IMR-90 (cell line): ENCODE measurements around the gene CDKL1. TPM values are rescaled to one million over a fixed set of nuclear protein-coding genes. Genes with fewer than 3 reads are reported as not detected.

Experiments
- ATAC-seq: fragments of 200-7000 bp; cut with Tn5 transposase; 2 replicates; pipeline ENCODE4 v1.9.1; 2020; ENCODE audit warnings: low read depth, mild to moderate bottlenecking, moderate library complexity
- BruUV-seq: library from RNA; stranded (reverse); fragments of 400-500 nt; replicated peaks from 2 replicates; lab custom pipeline; 2021; lab: Mats Ljungman, UMichigan
- CTCF ChIA-PET: fragments of 300-600 bp; formaldehyde crosslinking; extraction: SDS; loops from one replicate; lab custom pipeline; 2021; ENCODE audit warnings: antibody characterized with exemption; lab: Yijun Ruan, JAX
- POLR2A ChIA-PET: fragments of 300-600 bp; sonication (Branson Sonifier 250); formaldehyde crosslinking; loops from one replicate; lab custom pipeline; 2022; ENCODE audit warnings: antibody characterized with exemption; ENCODE audit not compliant: unreplicated experiment; lab: Charles Lee
- DNase-seq: peaks from one replicate; pipeline ENCODE4 v3.0.0; 2013
- H2AFZ ChIP-seq: replicated peaks from 2 replicates; pipeline ENCODE3; 2013; ENCODE audit warnings: low read length, mild to moderate bottlenecking; ENCODE audit not compliant: poor library complexity
- H2AK5ac ChIP-seq: 2 replicates; pipeline ENCODE4 v1.6.1; 2013; ENCODE audit warnings: low read depth, low read length, inconsistent platforms
- H2AK9ac ChIP-seq: replicated peaks from 2 replicates; pipeline ENCODE3; 2013; ENCODE audit warnings: mild to moderate bottlenecking, low read depth, low read length, moderate library complexity; ENCODE audit not compliant: poor library complexity
- H2BK120ac ChIP-seq: 2 replicates; pipeline ENCODE4 v1.6.1; 2013; ENCODE audit warnings: low read depth, low read length, inconsistent platforms
- H2BK15ac ChIP-seq: 3 replicates; pipeline ENCODE4 v1.6.1; 2013; ENCODE audit warnings: low read depth, low read length, inconsistent platforms
- H2BK20ac ChIP-seq: 2 replicates; pipeline ENCODE4 v1.6.1; 2013; ENCODE audit warnings: low read depth, mild to moderate bottlenecking, inconsistent platforms, low read length, moderate library complexity
- H2BK5ac ChIP-seq: 2 replicates; pipeline ENCODE4 v1.6.1; 2013; ENCODE audit warnings: mild to moderate bottlenecking, low read depth, low read length, inconsistent platforms; ENCODE audit not compliant: poor library complexity, severe bottlenecking
- H3K14ac ChIP-seq: replicated peaks from 2 replicates; pipeline ENCODE4 v1.6.1; 2013; ENCODE audit warnings: low read depth, low read length, inconsistent platforms
- H3K18ac ChIP-seq: 2 replicates; pipeline ENCODE4 v1.6.1; 2013; ENCODE audit warnings: low read depth, low read length, control low read depth
- H3K23ac ChIP-seq: 2 replicates; pipeline ENCODE4 v1.6.1; 2013; ENCODE audit warnings: low read depth, low read length, inconsistent platforms
- H3K27ac ChIP-seq: 2 replicates; pipeline ENCODE4 v1.5.1; 2013; ENCODE audit warnings: mild to moderate bottlenecking, control low read depth, low read length; ENCODE audit not compliant: insufficient read depth
- H3K27me3 ChIP-seq: 2 replicates; pipeline ENCODE4 v1.6.1; 2013; ENCODE audit warnings: low read length; ENCODE audit not compliant: control insufficient read depth, insufficient read depth
- H3K36me3 ChIP-seq: 2 replicates; pipeline ENCODE4 v1.6.1; 2013; ENCODE audit warnings: low read length, mixed read lengths; ENCODE audit not compliant: control insufficient read depth, insufficient read depth
- H3K4ac ChIP-seq: 2 replicates; pipeline ENCODE4 v1.6.1; 2013; ENCODE audit warnings: low read depth, low read length, inconsistent platforms
- H3K4me1 ChIP-seq: 2 replicates; pipeline ENCODE4 v1.6.1; 2013; ENCODE audit warnings: low read length, mixed read lengths; ENCODE audit not compliant: control insufficient read depth, insufficient read depth
- H3K4me2 ChIP-seq: 2 replicates; pipeline ENCODE4 v1.6.1; 2013; ENCODE audit warnings: low read depth, mild to moderate bottlenecking, control low read depth, low read length, moderate library complexity
- H3K4me3 ChIP-seq: 2 replicates; pipeline ENCODE4 v1.5.1; 2013; ENCODE audit warnings: low read depth, mild to moderate bottlenecking, control low read depth, low read length, moderate library complexity; ENCODE audit not compliant: insufficient read depth
- H3K56ac ChIP-seq: 2 replicates; pipeline ENCODE4 v1.6.1; 2013; ENCODE audit warnings: low read length, inconsistent platforms; ENCODE audit not compliant: insufficient read depth; ENCODE audit errors: extremely low read depth
- H3K79me1 ChIP-seq, 2 experiments: 2 replicates each; pipeline ENCODE4 v1.6.1; 2013; ENCODE audit warnings: low read length in 2 of 2, inconsistent platforms in 1 of 2, low read depth in 1 of 2
- H3K9ac ChIP-seq: 2 replicates; pipeline ENCODE4 v1.6.1; 2013; ENCODE audit warnings: low read depth, low read length, control low read depth
- H3K9me1 ChIP-seq: 2 replicates; pipeline ENCODE4 v1.6.1; 2013; ENCODE audit warnings: low read length, inconsistent platforms; ENCODE audit not compliant: insufficient read depth
- H3K9me3 ChIP-seq: 2 replicates; pipeline ENCODE4 v1.6.1; 2013; ENCODE audit warnings: low read length; ENCODE audit not compliant: control insufficient read depth, insufficient read depth
- H4K20me1 ChIP-seq: 2 replicates; pipeline ENCODE4 v1.6.1; 2013; ENCODE audit warnings: low read length, inconsistent platforms; ENCODE audit not compliant: insufficient read depth
- H4K5ac ChIP-seq: 2 replicates; pipeline ENCODE4 v1.6.1; 2013; ENCODE audit warnings: mild to moderate bottlenecking, low read depth, low read length, control low read depth
- H4K8ac ChIP-seq, 2 experiments: 2 replicates each; pipeline ENCODE4 v1.6.1; 2013; ENCODE audit warnings: low read depth in 2 of 2, low read length in 2 of 2, control low read depth in 1 of 2, inconsistent platforms in 1 of 2
- H4K91ac ChIP-seq: 2 replicates; pipeline ENCODE4 v1.6.1; 2013; ENCODE audit warnings: low read depth, low read length, inconsistent platforms; ENCODE audit not compliant: insufficient read depth
- BHLHE40 ChIP-seq: fragments of 150-350 bp; IDR thresholded peaks from 2 replicates; pipeline ENCODE4 v1.6.1; 2016; ENCODE audit warnings: mild to moderate bottlenecking, low read depth, low read length
- CEBPB ChIP-seq: IDR thresholded peaks from 2 replicates; pipeline ENCODE4 v1.6.1; 2012; ENCODE audit warnings: low read depth, low read length, improper control_type of control experiment
- CHD1 ChIP-seq: IDR thresholded peaks from 2 replicates; pipeline ENCODE4 v1.6.1; 2012; ENCODE audit warnings: low read depth, low read length, improper control_type of control experiment
- FOS ChIP-seq: fragments of 150-350 bp; IDR thresholded peaks from 2 replicates; pipeline ENCODE4 v1.6.1; 2016; ENCODE audit warnings: low read depth, low read length
- MAFK ChIP-seq: IDR thresholded peaks from 2 replicates; pipeline ENCODE4 v1.6.1; 2012; ENCODE audit warnings: low read depth, low read length, improper control_type of control experiment
- NFE2L2 ChIP-seq: fragments of 150-350 bp; IDR thresholded peaks from 2 replicates; pipeline ENCODE4 v1.6.1; 2016; ENCODE audit warnings: low read depth, mild to moderate bottlenecking, low read length
- RCOR1 ChIP-seq: IDR thresholded peaks from 2 replicates; pipeline ENCODE4 v1.6.1; 2012; ENCODE audit warnings: mild to moderate bottlenecking, low read length, improper control_type of control experiment; ENCODE audit not compliant: insufficient replicate concordance
- USF2 ChIP-seq: fragments of 150-350 bp; IDR thresholded peaks from 2 replicates; pipeline ENCODE4 v1.6.1; 2017; ENCODE audit warnings: mild to moderate bottlenecking, antibody characterized with exemption, low read length, low read depth
- dilution Hi-C: fragments of 300-500 bp; cut with HindIII; formaldehyde crosslinking; loops from one replicate; pipeline ENCODE4 v1.14.3; 2018; ENCODE audit warnings: low sequenced_read_pairs; ENCODE audit not compliant: unreplicated experiment
- in situ Hi-C: fragments of 300-500 bp; cut with MboI; formaldehyde crosslinking; loops from 3 replicates; pipeline ENCODE4 v1.14.3; 2019; ENCODE audit warnings: low sequenced_read_pairs, inconsistent platforms, mixed read lengths
- intact Hi-C: fragments of 100-400 bp; cut with micrococcal nuclease; formaldehyde crosslinking; loops from 2 replicates; pipeline ENCODE4 v1.10.0; 2022
- polyA plus RNA-seq, 3 experiments: library from polyadenylated mRNA; depleted of rRNA; stranded (reverse); fragments of >200 nt; gene quantifications; 2 replicates each; pipeline ENCODE4 v1.2.3, GENCODE V29; 2012; ENCODE audit warnings: low replicate concordance in 1 of 3
- total RNA-seq: library from RNA; depleted of rRNA; stranded (reverse); fragments of >200 nt; gene quantifications from 2 replicates; pipeline ENCODE4 v1.2.3, GENCODE V29; 2012

CDKL1 gene
- total and polyA plus RNA-seq, 2 of the 4 experiments (the other 2 are of a cell fraction), result 1.9 to 3.8 TPM

- Histone ChIP-seq H3K4me2 (no peak overlapping the region), H3K36me3 (no peaks in the 10 kb centered on the region), H3K9ac (no peak overlapping the region), H4K20me1 (no peaks in the 10 kb centered on the region), H2AFZ (no peak overlapping the region), H2BK15ac (peak overlapping the region; percentile 54; the same call in 1 of the 3 replicates), H2BK20ac (peak overlapping the region; percentile 55; the same call in 1 of the 2 replicates), H3K9me3 (no peaks in the 10 kb centered on the region), H4K91ac (no peak overlapping the region; the same call in 1 of the 2 replicates), H3K23ac (0 out of 2 replicates have a peak overlapping the region, but pooled peaks have one; percentile 32), H2BK5ac (no peak overlapping the region), H3K79me1 (peaks cover 0 to 17% of the 10 kb centered on the region in 2 experiments; a peak in 1 of 4 replicates), H4K8ac (no peak overlapping the region), H3K4me1 (peaks cover 22% of the 10 kb centered on the region), H3K27ac (no peak overlapping the region), H2BK120ac (no peak overlapping the region), H2AK5ac (peak overlapping the region; percentile 91; the same call in 1 of the 2 replicates), H3K9me1 (peaks cover 11% of the 10 kb centered on the region), H4K5ac (no peak overlapping the region; the same call in 1 of the 2 replicates), H2AK9ac (no peak overlapping the region), H3K14ac (no peak overlapping the region; the same call in 1 of the 2 replicates), H3K56ac (no peak overlapping the region), H3K18ac (no peak overlapping the region; the same call in 1 of the 2 replicates), H3K27me3 (no peaks in the 10 kb centered on the region), H3K4me3 (no peak overlapping the region), H3K4ac (peak overlapping the region; percentile 37; the same call in 1 of the 2 replicates)
- in situ Hi-C loops (no loop called here), intact Hi-C loops (no loop called here), dilution Hi-C loops (no loop called here)
- TF ChIP-seq CEBPB (no peak), RCOR1 (no peak), NFE2L2 (no peak), CHD1 (no peak), USF2 (no peak), MAFK (no peak), FOS (no peak), BHLHE40 (no peak)
- POLR2A ChIA-PET, result no interaction called here
- CTCF ChIA-PET, result no interaction called here
- no TSS peak for BruUV-seq
- no peak for DNase-seq
- ATAC-seq, result no peak
Observed at GRCh38 chr14:50348933-50349332, 47.7 kb downstream of the CDKL1 start.
